GM10248 (cell line): ENCODE results near the gene IGSF10.
A peak's percentile ranks its signal among the peaks of the same experiment; 100 is the strongest.

Experiments used
- CTCF ChIA-PET: fragments of 300-600 bp; sonication (Branson Sonifier 250); formaldehyde crosslinking; extraction: SDS; loops from one replicate; lab custom pipeline; 2021; ENCODE audit warnings: antibody characterized with exemption; lab: Yijun Ruan, JAX
- POLR2A ChIA-PET: fragments of 350-650 bp; sonication (Branson Sonifier 250); formaldehyde crosslinking; extraction: SDS; loops from one replicate; lab custom pipeline; 2020; ENCODE audit warnings: antibody characterized with exemption; lab: Yijun Ruan, JAX
- DNase-seq: peaks from one replicate; pipeline ENCODE4 v3.0.0; 2012; ENCODE audit errors: extremely low spot score
- TF ChIP-seq, protein P1 (sequence below): IDR thresholded peaks from 2 replicates; pipeline ENCODE4 v1.5.1; 2012; ENCODE audit warnings: mild to moderate bottlenecking, low read depth; ENCODE audit errors: extremely low read depth, missing control alignments, control extremely low read depth

Gene IGSF10

DNA sequence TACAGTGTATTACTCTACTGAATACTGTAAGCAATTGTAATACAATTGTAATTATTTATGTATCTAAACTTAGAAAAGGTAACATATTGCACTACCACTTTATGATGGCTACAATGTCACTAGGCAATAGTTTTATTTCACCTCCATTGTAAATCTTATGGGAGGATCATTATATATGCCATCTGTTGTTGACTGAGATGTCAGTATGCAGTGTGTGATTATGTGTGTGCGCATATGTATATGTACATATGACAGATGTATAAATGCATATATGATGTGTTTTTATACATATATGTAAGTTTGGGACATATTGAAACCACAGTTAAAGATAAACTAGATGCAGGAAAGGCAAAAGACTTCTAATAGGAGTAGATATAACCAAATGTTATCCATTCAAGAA lies 8.5 kb downstream of the IGSF10 start:
- ChIA-PET CTCF (no interaction called here), POLR2A (no interaction called here)
- DNase-seq = no peak
- TF ChIP-seq, protein P1, sequence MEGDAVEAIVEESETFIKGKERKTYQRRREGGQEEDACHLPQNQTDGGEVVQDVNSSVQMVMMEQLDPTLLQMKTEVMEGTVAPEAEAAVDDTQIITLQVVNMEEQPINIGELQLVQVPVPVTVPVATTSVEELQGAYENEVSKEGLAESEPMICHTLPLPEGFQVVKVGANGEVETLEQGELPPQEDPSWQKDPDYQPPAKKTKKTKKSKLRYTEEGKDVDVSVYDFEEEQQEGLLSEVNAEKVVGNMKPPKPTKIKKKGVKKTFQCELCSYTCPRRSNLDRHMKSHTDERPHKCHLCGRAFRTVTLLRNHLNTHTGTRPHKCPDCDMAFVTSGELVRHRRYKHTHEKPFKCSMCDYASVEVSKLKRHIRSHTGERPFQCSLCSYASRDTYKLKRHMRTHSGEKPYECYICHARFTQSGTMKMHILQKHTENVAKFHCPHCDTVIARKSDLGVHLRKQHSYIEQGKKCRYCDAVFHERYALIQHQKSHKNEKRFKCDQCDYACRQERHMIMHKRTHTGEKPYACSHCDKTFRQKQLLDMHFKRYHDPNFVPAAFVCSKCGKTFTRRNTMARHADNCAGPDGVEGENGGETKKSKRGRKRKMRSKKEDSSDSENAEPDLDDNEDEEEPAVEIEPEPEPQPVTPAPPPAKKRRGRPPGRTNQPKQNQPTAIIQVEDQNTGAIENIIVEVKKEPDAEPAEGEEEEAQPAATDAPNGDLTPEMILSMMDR = no peak

DNA sequence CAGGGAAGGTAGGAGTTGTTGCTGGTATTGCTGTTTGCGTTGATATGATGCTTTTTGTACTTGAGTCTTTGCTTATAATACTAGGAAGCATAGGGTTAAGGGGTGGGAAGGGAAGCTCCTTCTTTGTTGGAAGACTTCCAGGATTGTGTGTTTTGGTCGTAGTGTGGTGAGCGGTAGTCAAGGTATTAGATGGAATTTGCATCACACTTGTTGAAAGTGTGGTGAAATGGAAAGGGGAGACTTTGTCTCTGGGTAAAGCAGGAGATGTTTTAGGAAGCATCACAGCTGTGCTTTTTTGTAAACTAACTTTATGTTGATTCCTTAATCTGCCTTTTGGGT lies 14.9 kb downstream of the IGSF10 start:
- DNase-seq = no peak
- ChIA-PET POLR2A (no interaction called here), CTCF (no interaction called here)
- TF ChIP-seq, protein P1 = no peak

DNA sequence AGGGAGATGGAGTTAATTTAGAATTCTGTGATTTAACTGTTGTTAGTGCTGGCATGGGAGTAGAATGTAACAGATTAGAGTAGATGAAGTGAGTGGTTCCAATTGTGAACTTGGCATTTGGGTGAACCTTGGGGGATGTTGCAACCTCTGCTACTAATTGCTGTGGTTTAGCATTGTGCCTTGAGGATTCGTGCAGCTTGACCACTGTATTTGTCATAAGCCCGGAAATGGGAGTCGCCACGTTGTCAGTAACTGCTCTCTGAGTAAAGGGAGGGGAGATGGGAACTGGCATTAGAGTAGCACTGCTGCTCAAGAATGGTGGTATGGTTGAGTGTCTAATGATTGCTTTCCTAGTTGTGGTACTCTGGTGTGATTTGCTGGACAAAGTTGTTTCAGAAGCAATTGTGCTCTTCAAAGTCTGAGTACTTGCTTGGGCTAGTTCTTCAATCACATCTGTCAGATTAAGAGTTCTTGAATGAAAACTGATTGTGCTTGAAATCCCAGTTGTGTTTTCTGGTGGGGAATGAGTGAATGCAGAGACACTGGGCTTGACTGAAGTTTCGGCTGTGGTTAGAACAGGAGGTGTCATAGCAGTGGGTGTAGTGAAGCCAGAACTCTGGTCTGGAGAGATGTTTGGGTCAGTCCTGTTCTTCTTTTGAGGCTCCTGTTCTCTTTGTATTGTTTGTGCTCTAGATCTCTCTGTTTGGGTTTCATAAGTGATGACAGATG lies 15.4 kb downstream of the IGSF10 start:
- POLR2A ChIA-PET = no interaction called here

DNA sequence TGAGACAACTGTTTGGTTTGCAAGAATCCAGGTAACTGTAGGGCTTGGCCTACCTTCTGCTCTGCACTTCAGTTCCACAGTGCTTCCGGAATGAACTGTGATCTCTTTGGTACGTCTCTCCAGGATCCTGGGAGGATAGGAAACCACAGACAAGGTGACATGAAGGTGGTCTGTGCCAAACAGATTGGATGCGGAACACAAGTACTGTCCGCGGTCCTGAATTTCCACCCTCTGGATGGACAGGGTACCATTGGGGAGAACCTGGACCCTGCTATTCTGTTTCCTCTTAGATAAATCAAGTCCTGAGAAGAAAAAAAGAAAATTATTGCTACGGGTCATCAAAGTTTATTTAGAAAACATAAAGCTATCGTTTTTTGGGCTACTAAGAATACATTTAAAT lies 17.3 kb downstream of the IGSF10 start:
- CTCF ChIA-PET = no interaction called here
- TF ChIP-seq, protein P1 = no peak

More for the DNA sequence above, 15.4 kb downstream of the IGSF10 start:
- no peak for DNase-seq
- TF ChIP-seq, protein P1 = no peak
- CTCF ChIA-PET = no interaction called here

GRCh38 chr3:151440940-151441339 lies 19.9 kb downstream of the IGSF10 start:
- DNase-seq = no peak
- TF ChIP-seq, protein P1 = no peak
- ChIA-PET POLR2A (no interaction called here), CTCF (interaction anchor here (1.0 to 5.0 kb wide), 10 partner anchors 8 to 1084 kb away, joined by 3 to 37 read pairs (median 12); no protein-coding TSS in a partner anchor)

More for the DNA sequence above, 17.3 kb downstream of the IGSF10 start:
- no peak for DNase-seq
- POLR2A ChIA-PET = no interaction called here

DNA sequence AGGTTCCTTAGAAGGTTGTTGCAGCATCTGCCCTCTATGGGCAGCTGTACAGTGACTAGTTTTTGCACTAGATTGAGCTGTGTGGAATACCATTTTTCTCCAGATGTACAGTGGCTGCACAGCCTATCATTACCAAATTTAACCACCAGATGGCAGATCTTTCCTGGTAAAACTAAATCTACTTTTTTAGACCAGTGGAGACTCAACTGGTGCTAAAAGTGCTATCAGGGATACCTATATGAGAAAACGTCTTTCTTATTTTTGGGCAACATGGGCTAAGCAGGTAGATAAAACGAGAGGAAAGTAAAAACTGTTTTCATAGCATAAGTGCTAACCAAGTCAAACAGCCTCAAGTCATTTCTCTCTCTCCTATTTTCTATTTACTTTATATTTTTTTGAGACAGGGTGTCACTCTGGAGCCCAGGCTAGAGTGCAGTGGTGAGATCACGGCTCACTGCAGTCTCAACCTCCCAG lies 21.2 kb downstream of the IGSF10 start:
- ChIA-PET CTCF (interaction anchor here (0.7 to 5.0 kb wide), 12 partner anchors 9 to 481 kb away, joined by 3 to 37 read pairs (median 6); partner anchors contain the start of gene IGSF10), POLR2A (no interaction called here)
- peak; percentile 41 for DNase-seq
- TF ChIP-seq, protein P1 = peak; percentile 67
